HepG2 (cell line): ENCODE measurements around the gene WDR81. TPM values are rescaled to one million over a fixed set of nuclear protein-coding genes. Genes with fewer than 3 reads are reported as not detected.

ENCODE experiments used
- CHD2 ChIP-seq: IDR thresholded peaks from 2 replicates; pipeline ENCODE4 v1.6.1; 2011; ENCODE audit warnings: low read depth, low read length, improper control_type of control experiment
- DRAP1 ChIP-seq: IDR thresholded peaks from 2 replicates; pipeline ENCODE4 v1.6.1; 2016; ENCODE audit warnings: missing genetic modification reagents, missing compliant biosample characterization
- GATAD2A ChIP-seq: IDR thresholded peaks from 2 replicates; pipeline ENCODE4 v1.6.1; 2016
- HMGXB4 ChIP-seq, 2 experiments: sonication (generic) in 1 of 2; formaldehyde crosslinking in 1 of 2; IDR thresholded peaks; 2 replicates each; pipeline versions ENCODE4 v1.4.0 to v1.6.1; 2018 to 2020; ENCODE audit warnings: missing genetic modification reagents in 2 of 2, borderline replicate concordance in 1 of 2, low read depth in 1 of 2, mild to moderate bottlenecking in 1 of 2, missing biosample characterization in 1 of 2
- MTF1 ChIP-seq: sonication (generic); formaldehyde crosslinking; IDR thresholded peaks from 2 replicates; pipeline ENCODE4 v1.5.0; 2020; ENCODE audit warnings: missing genetic modification reagents
- NFIC ChIP-seq: IDR thresholded peaks from 2 replicates; pipeline ENCODE4 v1.6.1; 2012; ENCODE audit warnings: mild to moderate bottlenecking, low read length, inconsistent platforms
- NR3C1 ChIP-seq: sonication (generic); formaldehyde crosslinking; IDR thresholded peaks from 2 replicates; pipeline ENCODE4 v1.4.0; 2020; ENCODE audit warnings: missing genetic modification reagents
- POLR2G ChIP-seq: fragments of 200-400 bp; formaldehyde crosslinking; IDR thresholded peaks from 2 replicates; pipeline ENCODE4 v1.6.1; 2018; ENCODE audit warnings: mild to moderate bottlenecking, low read depth, low read length, moderate library complexity
- PRDM10 ChIP-seq: sonication (generic); formaldehyde crosslinking; IDR thresholded peaks from 2 replicates; pipeline ENCODE4 v1.4.0; 2020; ENCODE audit warnings: low read depth, missing genetic modification reagents
- RARA ChIP-seq: IDR thresholded peaks from 2 replicates; pipeline ENCODE4 v1.6.1; 2016; ENCODE audit warnings: missing genetic modification reagents, missing compliant biosample characterization
- RBM22 ChIP-seq: fragments of 200-400 bp; formaldehyde crosslinking; optimal IDR thresholded peaks from 2 replicates; pipeline ENCODE3; 2017; ENCODE audit warnings: mild to moderate bottlenecking, low read length, moderate library complexity
- RFXANK ChIP-seq: IDR thresholded peaks from 2 replicates; pipeline ENCODE4 v1.6.1; 2016
- RFXAP ChIP-seq: sonication (generic); formaldehyde crosslinking; IDR thresholded peaks from 2 replicates; pipeline ENCODE4 v1.4.0; 2020; ENCODE audit warnings: missing genetic modification reagents, borderline replicate concordance
- SNAI1 ChIP-seq: sonication (generic); formaldehyde crosslinking; IDR thresholded peaks from 2 replicates; pipeline ENCODE4 v1.5.0; 2020; ENCODE audit warnings: mild to moderate bottlenecking, missing genetic modification reagents, borderline replicate concordance
- YEATS2 ChIP-seq: sonication (generic); formaldehyde crosslinking; IDR thresholded peaks from 2 replicates; pipeline ENCODE4 v1.4.0; 2020; ENCODE audit warnings: missing genetic modification reagents, borderline replicate concordance
- ZNF296 ChIP-seq: sonication (generic); formaldehyde crosslinking; conservative IDR thresholded peaks from 2 replicates; pipeline ENCODE4 v1.5.0; 2020; ENCODE audit warnings: mild to moderate bottlenecking, missing genetic modification reagents
- ZNF678 ChIP-seq: sonication (generic); formaldehyde crosslinking; IDR thresholded peaks from 2 replicates; pipeline ENCODE4 v1.4.0; 2020; ENCODE audit warnings: mild to moderate bottlenecking, missing genetic modification reagents
- ZNF724P ChIP-seq: sonication (generic); formaldehyde crosslinking; IDR thresholded peaks from 2 replicates; pipeline ENCODE4 v1.8.0; 2022; ENCODE audit warnings: missing genetic modification reagents, borderline replicate concordance
- polyA plus RNA-seq, 8 experiments: library from polyadenylated mRNA; depleted of rRNA in 3 of 8; stranded (reverse) in 7 of 8; unstranded in 1 of 8; fragments of >200 nt; fragmentation: Illumina TruSeq in 4 of 8; extraction: Trizol in 4 of 8; gene quantifications; 2 replicates each; pipeline versions ENCODE4 v1.2.1 to v1.2.3, GENCODE V29; 2011 to 2016; ENCODE audit warnings: low read depth in 4 of 8, missing spikeins in 1 of 8, mixed read lengths in 1 of 8; ENCODE audit not compliant: insufficient read depth in 1 of 8
- total RNA-seq, 5 experiments: library from RNA; depleted of rRNA; stranded (reverse); fragments of >200 nt; fragmentation: Illumina TruSeq; extraction: Trizol; gene quantifications; 2 replicates each; pipeline ENCODE4 v1.2.3, GENCODE V29; 2016; ENCODE audit warnings: low read depth in 1 of 5
- TF ChIP-seq, protein P1 (sequence below): sonication (generic); formaldehyde crosslinking; IDR thresholded peaks from 2 replicates; pipeline ENCODE4 v1.5.1; 2020; ENCODE audit warnings: mild to moderate bottlenecking, missing genetic modification reagents, moderate library complexity
- TF ChIP-seq, protein P2 (sequence below): sonication (generic); formaldehyde crosslinking; IDR thresholded peaks from 2 replicates; pipeline ENCODE4 v1.4.0; 2020; ENCODE audit warnings: mild to moderate bottlenecking, missing genetic modification reagents

The WDR81 gene
- total and polyA plus RNA-seq, 2 of the 13 experiments (the other 11 are each of a cell fraction or from before 2014, with no cell fraction given) = 9.1 to 16.7 TPM

DNA sequence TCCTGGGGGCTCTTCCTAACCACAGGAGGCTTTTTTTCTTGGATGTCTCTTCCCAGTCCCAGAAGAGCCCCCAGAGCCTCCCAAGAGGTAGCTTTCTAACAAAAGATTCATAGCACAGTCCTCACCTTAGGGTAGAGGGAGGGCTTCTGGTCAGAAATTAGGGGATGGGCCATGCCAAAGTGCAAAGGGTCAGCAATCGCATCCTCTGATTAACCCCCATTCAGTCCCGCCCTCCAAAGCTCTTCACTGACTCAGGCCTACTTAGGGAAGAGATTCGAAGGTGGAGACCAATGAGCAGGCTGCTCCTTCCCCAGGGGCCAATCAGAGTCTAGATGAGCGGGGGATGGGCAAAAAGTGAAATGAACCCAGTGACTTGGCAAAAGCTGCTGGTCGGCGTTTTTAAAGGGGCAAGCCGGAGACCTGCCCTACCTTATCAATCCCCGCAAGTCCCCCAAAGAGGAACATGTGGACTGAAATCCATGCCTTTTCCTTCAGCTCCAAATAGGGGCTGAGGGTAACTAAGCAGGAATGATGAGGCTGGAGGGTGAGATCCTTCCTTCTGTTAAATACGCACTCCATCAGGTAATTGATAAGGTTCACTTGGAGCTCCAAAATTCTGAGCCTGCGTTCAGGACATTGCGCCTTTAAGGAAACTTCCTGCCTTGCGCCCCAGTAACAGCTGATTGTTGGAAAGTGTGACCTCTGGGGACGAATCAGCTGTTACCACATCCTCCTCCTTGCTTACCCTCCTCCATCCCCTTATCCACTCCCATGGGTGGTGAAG lies 7.4 kb upstream of the WDR81 start (continued):
- no peak for TF ChIP-seq RBM22
- peak; percentile 9; the same call in 1 of the 2 replicates for TF ChIP-seq YEATS2
- TF ChIP-seq MTF1 (CRISPR knock-in tag) = no peak
- peak; percentile 94 for TF ChIP-seq RFXAP
- TF ChIP-seq RFXANK (CRISPR knock-in tag) = peak; percentile 97
- peak; percentile 16 to 37; a peak in 2 of 4 replicates for TF ChIP-seq HMGXB4 (CRISPR knock-in tag; IDR thresholded peaks at IDR 0.05; ENCODE audit: borderline replicate concordance in 1 of 2, low read depth in 1 of 2)
- peak; percentile 89 for TF ChIP-seq DRAP1
- TF ChIP-seq, protein P1, sequence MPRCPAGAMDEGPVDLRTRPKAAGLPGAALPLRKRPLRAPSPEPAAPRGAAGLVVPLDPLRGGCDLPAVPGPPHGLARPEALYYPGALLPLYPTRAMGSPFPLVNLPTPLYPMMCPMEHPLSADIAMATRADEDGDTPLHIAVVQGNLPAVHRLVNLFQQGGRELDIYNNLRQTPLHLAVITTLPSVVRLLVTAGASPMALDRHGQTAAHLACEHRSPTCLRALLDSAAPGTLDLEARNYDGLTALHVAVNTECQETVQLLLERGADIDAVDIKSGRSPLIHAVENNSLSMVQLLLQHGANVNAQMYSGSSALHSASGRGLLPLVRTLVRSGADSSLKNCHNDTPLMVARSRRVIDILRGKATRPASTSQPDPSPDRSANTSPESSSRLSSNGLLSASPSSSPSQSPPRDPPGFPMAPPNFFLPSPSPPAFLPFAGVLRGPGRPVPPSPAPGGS = no peak
- peak; percentile 3 for TF ChIP-seq NFIC
- TF ChIP-seq ZNF678 (CRISPR knock-in tag) = no peak
- no peak for TF ChIP-seq PRDM10
- 0 out of 2 replicates have a peak, but pooled peaks have one; percentile 36 for TF ChIP-seq SNAI1 (CRISPR knock-in tag)
- no peak for TF ChIP-seq NR3C1 (CRISPR knock-in tag)
- TF ChIP-seq POLR2G = peak; percentile 84
- no peak for TF ChIP-seq ZNF724P (CRISPR knock-in tag)
- 0 out of 2 replicates have a peak, but pooled peaks have one; percentile 24 for TF ChIP-seq GATAD2A (CRISPR knock-in tag)
- peak; percentile 78 for TF ChIP-seq RARA (CRISPR knock-in tag)
- TF ChIP-seq, protein P2, sequence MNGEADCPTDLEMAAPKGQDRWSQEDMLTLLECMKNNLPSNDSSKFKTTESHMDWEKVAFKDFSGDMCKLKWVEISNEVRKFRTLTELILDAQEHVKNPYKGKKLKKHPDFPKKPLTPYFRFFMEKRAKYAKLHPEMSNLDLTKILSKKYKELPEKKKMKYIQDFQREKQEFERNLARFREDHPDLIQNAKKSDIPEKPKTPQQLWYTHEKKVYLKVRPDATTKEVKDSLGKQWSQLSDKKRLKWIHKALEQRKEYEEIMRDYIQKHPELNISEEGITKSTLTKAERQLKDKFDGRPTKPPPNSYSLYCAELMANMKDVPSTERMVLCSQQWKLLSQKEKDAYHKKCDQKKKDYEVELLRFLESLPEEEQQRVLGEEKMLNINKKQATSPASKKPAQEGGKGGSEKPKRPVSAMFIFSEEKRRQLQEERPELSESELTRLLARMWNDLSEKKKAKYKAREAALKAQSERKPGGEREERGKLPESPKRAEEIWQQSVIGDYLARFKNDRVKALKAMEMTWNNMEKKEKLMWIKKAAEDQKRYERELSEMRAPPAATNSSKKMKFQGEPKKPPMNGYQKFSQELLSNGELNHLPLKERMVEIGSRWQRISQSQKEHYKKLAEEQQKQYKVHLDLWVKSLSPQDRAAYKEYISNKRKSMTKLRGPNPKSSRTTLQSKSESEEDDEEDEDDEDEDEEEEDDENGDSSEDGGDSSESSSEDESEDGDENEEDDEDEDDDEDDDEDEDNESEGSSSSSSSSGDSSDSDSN (CRISPR knock-in tag) = 0 out of 2 replicates have a peak, but pooled peaks have one; percentile 13
- no peak for TF ChIP-seq ZNF296 (CRISPR knock-in tag)
- TF ChIP-seq CHD2 = peak; percentile 76; the same call in 1 of the 2 replicates
